HEK293T (cell line): ENCODE measurements around the gene WDR73.

Source experiments
- BHLHE40 ChIP-seq: fragments of 450-650 bp; IDR thresholded peaks from 2 replicates; pipeline ENCODE4 v1.6.1; 2016; ENCODE audit warnings: mild to moderate bottlenecking, moderate library complexity, borderline replicate concordance
- ELF4 ChIP-seq: fragments of 450-650 bp; IDR thresholded peaks from 2 replicates; pipeline ENCODE4 v1.6.1; 2017; ENCODE audit warnings: antibody characterized with exemption
- FOXM1 ChIP-seq: fragments of 450-650 bp; IDR thresholded peaks from 2 replicates; pipeline ENCODE4 v1.6.1; 2017; ENCODE audit warnings: mild to moderate bottlenecking, borderline replicate concordance
- LEF1 ChIP-seq: fragments of 450-650 bp; IDR thresholded peaks from 2 replicates; pipeline ENCODE4 v1.6.1; 2017; ENCODE audit warnings: mild to moderate bottlenecking, borderline replicate concordance
- SP1 ChIP-seq: fragments of 450-650 bp; IDR thresholded peaks from 2 replicates; pipeline ENCODE4 v1.6.1; 2017
- SUZ12 ChIP-seq: fragments of 450-650 bp; IDR thresholded peaks from 2 replicates; pipeline ENCODE4 v1.6.1; 2016; ENCODE audit warnings: mild to moderate bottlenecking
- TARDBP ChIP-seq: fragments of 450-650 bp; IDR thresholded peaks from 2 replicates; pipeline ENCODE4 v1.6.1; 2016

DNA sequence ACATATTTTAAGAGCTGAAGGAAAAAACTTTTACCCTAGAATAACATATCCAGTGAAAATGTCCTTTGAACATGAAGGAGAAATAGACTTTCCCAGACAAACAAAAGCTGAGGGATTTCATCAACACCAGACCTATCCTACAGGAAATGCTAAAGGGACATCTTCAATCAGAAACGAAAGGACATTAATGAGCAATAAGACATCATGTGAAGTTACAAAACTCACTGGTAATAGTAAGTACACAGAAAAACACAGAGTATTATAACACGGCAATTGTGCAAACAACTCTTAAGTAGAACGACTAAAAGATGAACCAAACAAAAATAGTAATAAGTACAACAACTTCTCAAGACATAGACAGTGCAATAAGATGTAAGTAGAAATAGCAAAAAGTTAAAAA is 56.8 kb downstream of the WDR73 start:
- TF ChIP-seq TARDBP (no peak), FOXM1 (no peak), BHLHE40 (no peak), SUZ12 (no peak), ELF4 (no peak), SP1 (no peak), LEF1 (no peak)
